ENCODE data around the gene NTSR2. TPM values are rescaled to one million over a fixed set of nuclear protein-coding genes. Genes with fewer than 3 reads are reported as not detected.

Gene NTSR2
- total and polyA plus RNA-seq, 2 of the 8 experiments (the other 6 are each of a cell fraction or from before 2014, with no cell fraction given), result 0.05 TPM; not detected in 1

DNA sequence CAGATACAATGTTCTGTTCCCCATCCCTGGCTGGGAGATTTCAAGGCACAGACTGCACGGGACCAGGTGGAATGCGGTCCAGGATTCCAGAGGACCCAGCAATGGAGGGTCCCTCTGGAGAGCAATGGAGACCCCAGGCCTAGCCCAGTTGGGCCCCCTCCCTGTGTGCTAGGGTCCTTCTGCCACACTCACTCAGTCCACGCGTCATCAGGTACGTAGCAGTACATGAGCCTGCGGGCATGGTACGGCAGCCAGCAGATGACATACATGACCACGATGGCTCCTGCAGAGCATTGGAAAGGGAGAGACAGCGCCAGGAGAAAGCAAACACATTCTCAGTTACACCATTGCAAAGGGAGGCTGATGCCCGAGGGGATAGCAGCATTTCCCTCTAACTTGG is 10.1 kb downstream of the NTSR2 start:
- no peaks in the 10 kb centered on the region for H3K23me2 ChIP-seq (ENCODE audit: low read depth, low read length)
- no peaks in the 10 kb centered on the region for H3K36me3 ChIP-seq (ENCODE audit: control insufficient read depth in 2 of 4, insufficient read depth in 4 of 4, low read length in 3 of 4)
- TF ChIP-seq TAF7 (optimal IDR thresholded peaks at IDR 0.05; ENCODE audit: borderline replicate concordance, low read depth, low read length) (no peak), CHD1 (IDR thresholded peaks at IDR 0.05; ENCODE audit: low read depth, low read length) (no peak), EGR1 (IDR thresholded peaks at IDR 0.05; ENCODE audit: borderline replicate concordance, low read depth, low read length) (no peak), ASH2L (IDR thresholded peaks at IDR 0.05; ENCODE audit: low read length) (no peak), GTF2F1 (IDR thresholded peaks at IDR 0.05; ENCODE audit: borderline replicate concordance, low read depth, low read length) (no peak), POLR2A (IDR thresholded peaks at IDR 0.05; ENCODE audit: control extremely low read depth in 1 of 2, low read depth in 2 of 2, low read length in 2 of 2) (no peak), POLR2AphosphoS5 (IDR thresholded peaks at IDR 0.05; ENCODE audit: low read depth, low read length) (no peak), SIRT6 (IDR thresholded peaks at IDR 0.05; ENCODE audit: low read length) (no peak), SRF (IDR thresholded peaks at IDR 0.05; ENCODE audit: low read depth, low read length) (no peak), HDAC2 (IDR thresholded peaks at IDR 0.05; ENCODE audit: borderline replicate concordance in 1 of 2, low read depth in 2 of 2, low read length in 2 of 2) (no peak), JUN (IDR thresholded peaks at IDR 0.05; ENCODE audit: low read depth, low read length) (no peak), RNF2 (IDR thresholded peaks at IDR 0.05; ENCODE audit: borderline replicate concordance, low read depth, low read length, missing control alignments, poor library complexity, severe bottlenecking) (no peak), GABPA (IDR thresholded peaks at IDR 0.05; ENCODE audit: borderline replicate concordance, insufficient read depth, low read length) (no peak), TCF12 (IDR thresholded peaks at IDR 0.05; ENCODE audit: low read depth, low read length) (no peak)
- TF ChIP-seq, protein P1, sequence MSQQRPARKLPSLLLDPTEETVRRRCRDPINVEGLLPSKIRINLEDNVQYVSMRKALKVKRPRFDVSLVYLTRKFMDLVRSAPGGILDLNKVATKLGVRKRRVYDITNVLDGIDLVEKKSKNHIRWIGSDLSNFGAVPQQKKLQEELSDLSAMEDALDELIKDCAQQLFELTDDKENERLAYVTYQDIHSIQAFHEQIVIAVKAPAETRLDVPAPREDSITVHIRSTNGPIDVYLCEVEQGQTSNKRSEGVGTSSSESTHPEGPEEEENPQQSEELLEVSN (IDR thresholded peaks at IDR 0.05), result no peak

More for the DNA sequence above, 10.1 kb downstream of the NTSR2 start:
- H2BK20ac ChIP-seq (ENCODE audit: low read length), result no peak overlapping the region
- no peaks in the 10 kb centered on the region for H3K79me2 ChIP-seq (ENCODE audit: control insufficient read depth in 1 of 2, insufficient read depth in 2 of 2, low read length in 2 of 2)
- no peak overlapping the region for H3K4ac ChIP-seq (replicated peaks; ENCODE audit: insufficient read length, low read depth, low read length)
- H2AFZ ChIP-seq (ENCODE audit: low read length), result no peak overlapping the region
- H3K27ac ChIP-seq (ENCODE audit: low read depth, low read length), result no peak overlapping the region
- H3K4me2 ChIP-seq (ENCODE audit: insufficient read depth in 1 of 2, low read depth in 2 of 2, low read length in 2 of 2), result no peak overlapping the region
- H3K14ac ChIP-seq (ENCODE audit: insufficient read length), result no peak overlapping the region
- no peak overlapping the region for H3K9ac ChIP-seq (replicated peaks in 1 of 4; ENCODE audit: extremely low read depth in 1 of 4, low read depth in 3 of 4, low read length in 3 of 4)
- H3K23ac ChIP-seq (ENCODE audit: insufficient read length), result no peak overlapping the region
- DNase-seq (ENCODE audit: low read depth in 1 of 2, low spot score in 2 of 2) (no peak), FAIRE-seq (no peak)
- ChIA-PET POLR2A (ENCODE audit: partially characterized antibody) (no interaction called here), CTCF (ENCODE audit: partially characterized antibody) (interaction anchor here (1.5 to 6.4 kb wide), 3 partner anchors 8 to 23 kb away, joined by 4 to 37 read pairs (median 6); no protein-coding TSS in a partner anchor)
- H3K79me1 ChIP-seq (ENCODE audit: low read depth, low read length), result no peaks in the 10 kb centered on the region
- H2BK120ac ChIP-seq (replicated peaks; ENCODE audit: low read depth, low read length), result no peak overlapping the region
- H2BK12ac ChIP-seq (ENCODE audit: low read depth, low read length), result no peak overlapping the region
- no peaks in the 10 kb centered on the region for H3K27me3 ChIP-seq (replicated peaks in 1 of 4; ENCODE audit: control insufficient read depth in 3 of 4, extremely low read depth in 1 of 4, insufficient read depth in 3 of 4, low read length in 3 of 4)
- H4K5ac ChIP-seq (ENCODE audit: insufficient read length, low read depth, low read length), result no peak overlapping the region
- no peak overlapping the region for H3K18ac ChIP-seq (ENCODE audit: extremely low read depth, low read length)
- no peaks in the 10 kb centered on the region for H3K4me1 ChIP-seq (replicated peaks in 1 of 4; ENCODE audit: control insufficient read depth in 3 of 4, insufficient read depth in 4 of 4, low read length in 3 of 4)
- WGBS, 2 experiments (ENCODE audit: extremely low coverage in 1 of 2, insufficient coverage in 1 of 2, insufficient read length in 1 of 2, insufficient replicate concordance in 2 of 2, low coverage in 1 of 2, low lambda C conversion rate in 2 of 2, missing lambda C conversion rate in 1 of 2), result 93% methylated on average over 10 of the region's 10 CpGs; no CpG with 5 or more reads in 1 of the 2 experiments
- H4K91ac ChIP-seq (replicated peaks; ENCODE audit: insufficient read length, low read length), result no peak overlapping the region
- H2AK5ac ChIP-seq (ENCODE audit: low read depth, low read length), result no peak overlapping the region
- no peak overlapping the region for H4K8ac ChIP-seq (ENCODE audit: extremely low read depth, insufficient read depth, low read length)
- H4K20me1 ChIP-seq (replicated peaks in 1 of 2; ENCODE audit: control insufficient read depth in 1 of 2, insufficient read depth in 2 of 2, low read length in 2 of 2), result no peaks in the 10 kb centered on the region
- H3K9me3 ChIP-seq (ENCODE audit: insufficient read depth in 2 of 2, low read depth in 1 of 2, low read length in 1 of 2), result peaks cover 6% of the 10 kb centered on the region in 2 experiments; a peak in 2 of 4 replicates
- no peak overlapping the region for H2BK5ac ChIP-seq (ENCODE audit: low read depth, low read length)
- H3K56ac ChIP-seq (replicated peaks; ENCODE audit: insufficient read length, low read depth, low read length), result no peak overlapping the region
- H3K4me3 ChIP-seq (ENCODE audit: extremely low read depth in 1 of 4, insufficient read depth in 2 of 4, low read depth in 3 of 4, low read length in 4 of 4), result no peak overlapping the region
- H2BK15ac ChIP-seq (ENCODE audit: low read length), result no peak overlapping the region
